Prostate gland (tissue), 2 donors: ENCODE results near the gene CNTN5. TPM values are rescaled to one million over a fixed set of nuclear protein-coding genes. Genes with fewer than 3 reads are reported as not detected.

Source experiments
- DNase-seq: peaks from one replicate; pipeline ENCODE4 v3.0.0-alpha.2; 2019; ENCODE audit warnings: low spot score
- H3K27ac ChIP-seq, 2 donors: fragments of 200-600 bp; sonication (generic); 2 replicates each; pipeline ENCODE4 v1.5.1; 2017 to 2019
- H3K27me3 ChIP-seq: fragments of 200-600 bp; sonication (generic); replicated peaks from 2 replicates; pipeline ENCODE4 v1.5.1; 2019; ENCODE audit not compliant: insufficient read depth
- H3K36me3 ChIP-seq, 2 donors: fragments of 200-600 bp; sonication (generic); 1 replicate in 1 of 2; 2 replicates in 1 of 2; pipeline versions ENCODE4 v1.5.1 to v1.8.1; 2017 to 2019
- H3K4me1 ChIP-seq: fragments of 200-600 bp; sonication (generic); replicated peaks from 2 replicates; pipeline ENCODE4 v1.5.1; 2019
- H3K4me3 ChIP-seq, 2 donors: fragments of 200-600 bp; sonication (generic); 2 replicates each; pipeline ENCODE4 v1.5.1; 2017 to 2019
- H3K9me3 ChIP-seq: fragments of 200-600 bp; sonication (generic); 2 replicates; pipeline ENCODE4 v1.5.1; 2017
- CTCF ChIP-seq, 4 experiments: fragments of 200-600 bp in 2 of 4; fragments of 450-650 bp in 2 of 4; sonication (generic) in 2 of 4; IDR thresholded peaks; 1 replicate in 3 of 4; 2 replicates in 1 of 4; pipeline ENCODE4 v1.5.1; 2016 to 2019; ENCODE audit warnings: antibody characterized with exemption in 4 of 4, mild to moderate bottlenecking in 2 of 4, moderate library complexity in 2 of 4
- POLR2A ChIP-seq: fragments of 450-650 bp; IDR thresholded peaks from one replicate; pipeline ENCODE4 v1.6.1; 2016; ENCODE audit warnings: antibody characterized with exemption, mild to moderate bottlenecking
- POLR2AphosphoS5 ChIP-seq: sonication (generic); formaldehyde crosslinking; IDR thresholded peaks from one replicate; pipeline ENCODE4 v1.6.1; 2017; ENCODE audit warnings: antibody characterized with exemption
- WGBS: methylation state at CpG from one replicate; pipeline ENCODE4 v1.1.5; 2018; 5-methylcytosine and 5-hydroxymethylcytosine counted together
- intact Hi-C: fragments of 100-400 bp; cut with DNase I; formaldehyde crosslinking; loops from one replicate; pipeline ENCODE4 v1.14.2; 2022
- total RNA-seq, 2 donors: library from RNA; depleted of rRNA; stranded (reverse); fragments of >200 nt; gene quantifications; one replicate each; pipeline ENCODE4 v1.1.0, GENCODE V29; 2016

Gene CNTN5
- total RNA-seq, 2 donors from 2014 or later, result 1.0 TPM; not detected in 1

DNA sequence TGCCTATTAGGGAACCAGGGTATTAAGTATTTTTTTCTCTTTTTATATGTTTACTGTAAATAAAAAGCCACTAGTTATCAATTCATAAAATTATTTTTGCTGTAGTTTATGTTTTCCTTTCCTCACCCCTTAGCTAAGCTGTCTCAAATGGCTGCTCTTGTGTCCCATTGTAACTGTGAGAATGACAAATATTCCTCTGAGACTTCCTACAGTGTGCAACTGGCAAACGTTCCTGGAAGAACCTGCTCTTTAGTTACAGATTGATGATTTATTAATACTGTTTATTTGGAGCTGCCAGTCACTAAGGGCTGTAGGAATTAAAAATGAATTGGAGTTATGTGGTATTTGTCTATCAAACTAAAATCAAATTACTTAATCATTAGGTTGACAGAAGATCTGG is 990.9 kb downstream of the CNTN5 start:
- intact Hi-C loops, result no loop called here
- no peaks in the 10 kb centered on the region for H3K36me3 ChIP-seq
- H3K9me3 ChIP-seq, result no peaks in the 10 kb centered on the region
- no peaks in the 10 kb centered on the region for H3K4me1 ChIP-seq
- no peak overlapping the region for H3K4me3 ChIP-seq
- no peak overlapping the region for H3K27ac ChIP-seq
- WGBS, result 12% methylated on average over 1 of the region's 1 CpG
- H3K27me3 ChIP-seq, result no peaks in the 10 kb centered on the region
- TF ChIP-seq POLR2AphosphoS5 (no peak), CTCF (IDR thresholded peaks at IDR 0.05) (no peak), POLR2A (no peak)
- DNase-seq, result no peak

DNA sequence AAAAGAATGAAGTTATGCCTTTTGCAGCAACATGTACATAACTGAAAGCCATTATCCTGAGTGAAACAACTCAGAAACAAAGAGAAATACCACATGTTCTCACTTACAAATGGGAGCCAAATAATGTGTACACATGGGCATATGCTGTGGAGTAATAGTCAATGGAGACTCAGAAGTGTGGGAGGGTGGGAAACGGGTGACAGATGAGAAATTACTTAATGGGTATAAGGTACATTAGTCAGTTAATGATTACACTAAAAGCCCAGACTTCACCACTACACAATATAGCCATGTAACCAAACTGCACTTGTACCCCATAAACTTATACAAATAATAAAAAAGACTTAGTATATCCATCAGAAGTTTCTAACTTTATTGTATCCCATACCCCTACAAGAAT is 992.3 kb downstream of the CNTN5 start:
- WGBS, result 59% methylated on average over 1 of the region's 1 CpG
- intact Hi-C loops, result no loop called here

GRCh38 chr11:100031973-100032372 is 1011.2 kb downstream of the CNTN5 start:
- no peaks in the 10 kb centered on the region for H3K4me1 ChIP-seq
- H3K4me3 ChIP-seq, result no peak overlapping the region
- H3K36me3 ChIP-seq, result no peaks in the 10 kb centered on the region
- H3K27ac ChIP-seq, result no peak overlapping the region
- TF ChIP-seq CTCF (IDR thresholded peaks at IDR 0.05), result no peak
- TF ChIP-seq POLR2A, result no peak
- no peak for TF ChIP-seq POLR2AphosphoS5
- intact Hi-C loops, result no loop called here
- no peaks in the 10 kb centered on the region for H3K9me3 ChIP-seq
- no peak for DNase-seq
- H3K27me3 ChIP-seq, result no peaks in the 10 kb centered on the region
- WGBS, result 96% methylated on average over 1 of the region's 1 CpG

More for the DNA sequence above, 992.3 kb downstream of the CNTN5 start:
- Histone ChIP-seq H3K27ac (no peak overlapping the region), H3K9me3 (no peaks in the 10 kb centered on the region), H3K4me3 (no peak overlapping the region), H3K36me3 (no peaks in the 10 kb centered on the region), H3K27me3 (no peaks in the 10 kb centered on the region), H3K4me1 (no peaks in the 10 kb centered on the region)
- no peak for DNase-seq
- TF ChIP-seq POLR2AphosphoS5, result no peak
- TF ChIP-seq POLR2A, result no peak
- no peak for TF ChIP-seq CTCF (IDR thresholded peaks at IDR 0.05)

DNA sequence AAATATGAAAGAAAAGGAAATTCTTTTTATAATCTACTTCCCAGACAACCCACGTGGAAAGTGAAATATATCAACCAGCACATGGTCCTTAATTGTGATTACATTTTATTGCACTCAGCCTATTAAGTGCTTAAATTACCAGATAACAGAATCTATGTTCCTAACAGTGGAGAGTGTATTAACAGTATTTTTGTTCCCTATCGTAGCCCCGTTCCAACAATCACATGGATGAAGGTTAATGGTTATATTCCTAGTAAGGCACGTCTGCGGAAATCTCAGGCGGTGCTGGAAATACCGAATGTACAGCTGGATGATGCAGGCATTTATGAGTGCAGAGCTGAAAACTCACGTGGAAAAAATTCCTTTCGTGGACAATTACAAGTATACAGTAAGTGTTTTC is 1040.3 kb downstream of the CNTN5 start:
- TF ChIP-seq CTCF (IDR thresholded peaks at IDR 0.05) (no peak), POLR2A (no peak), POLR2AphosphoS5 (no peak)
- WGBS, result 59% methylated on average over 9 of the region's 9 CpGs
- intact Hi-C loops, result no loop called here

GRCh38 chr11:100066399-100066798 is 1045.7 kb downstream of the CNTN5 start:
- TF ChIP-seq CTCF (IDR thresholded peaks at IDR 0.05) (no peak), POLR2AphosphoS5 (no peak), POLR2A (no peak)
- 30% methylated on average over 2 of the region's 2 CpGs for WGBS
- intact Hi-C loops, result no loop called here
- Histone ChIP-seq H3K4me3 (no peak overlapping the region), H3K9me3 (no peaks in the 10 kb centered on the region), H3K36me3 (no peaks in the 10 kb centered on the region), H3K27me3 (no peaks in the 10 kb centered on the region), H3K27ac (no peak overlapping the region), H3K4me1 (no peaks in the 10 kb centered on the region)
- DNase-seq, result no peak

More for the DNA sequence above, 1040.3 kb downstream of the CNTN5 start:
- no peak for DNase-seq
- Histone ChIP-seq H3K9me3 (no peaks in the 10 kb centered on the region), H3K4me3 (no peak overlapping the region), H3K27ac (no peak overlapping the region), H3K27me3 (no peaks in the 10 kb centered on the region), H3K4me1 (no peaks in the 10 kb centered on the region), H3K36me3 (no peaks in the 10 kb centered on the region)
